Fibroblast of lung (primary cell): ENCODE measurements around the gene SCGB1C1. TPM values are rescaled to one million over a fixed set of nuclear protein-coding genes. Genes with fewer than 3 reads are reported as not detected.

Experiments
- DNase-seq, 2 donors: peaks; one replicate each; pipeline versions ENCODE4 v3.0.0 to v3.0.0-alpha.2; 2010; ENCODE audit warnings: low read depth in 2 of 2
- H2AFZ ChIP-seq: 2 replicates; pipeline ENCODE4 v1.5.1; 2012; ENCODE audit warnings: low read length, control low read depth, inconsistent platforms
- H3K27ac ChIP-seq: 2 replicates; pipeline ENCODE4 v1.5.1; 2011; ENCODE audit warnings: low read length, control low read depth; ENCODE audit not compliant: insufficient read depth
- H3K27me3 ChIP-seq: 2 replicates; pipeline ENCODE4 v1.5.1; 2011; ENCODE audit warnings: mild to moderate bottlenecking, low read length; ENCODE audit not compliant: control insufficient read depth, insufficient read depth
- H3K36me3 ChIP-seq: 2 replicates; pipeline ENCODE4 v1.5.1; 2011; ENCODE audit warnings: low read length; ENCODE audit not compliant: control insufficient read depth, insufficient read depth
- H3K4me1 ChIP-seq: 2 replicates; pipeline ENCODE4 v1.5.1; 2011; ENCODE audit warnings: low read length; ENCODE audit not compliant: control insufficient read depth, insufficient read depth; ENCODE audit errors: extremely low read depth
- H3K4me2 ChIP-seq: 2 replicates; pipeline ENCODE4 v1.5.1; 2011; ENCODE audit warnings: low read length, control low read depth; ENCODE audit not compliant: insufficient read depth; ENCODE audit errors: extremely low read depth
- H3K4me3 ChIP-seq, 4 experiments: fragments of 200-600 bp in 1 of 4; sonication (generic) in 1 of 4; replicated peaks in 1 of 4; 2 replicates each; pipeline ENCODE4 v1.5.1; 2011 to 2016; ENCODE audit warnings: low read length in 4 of 4, low read depth in 3 of 4, mild to moderate bottlenecking in 3 of 4, control low read depth in 2 of 4, inconsistent platforms in 1 of 4, mixed read lengths in 1 of 4; ENCODE audit not compliant: insufficient read depth in 1 of 4; ENCODE audit errors: control extremely low read depth in 1 of 4
- H3K79me2 ChIP-seq: 2 replicates; pipeline ENCODE4 v1.5.1; 2012; ENCODE audit warnings: mild to moderate bottlenecking, low read length, inconsistent platforms; ENCODE audit not compliant: control insufficient read depth, insufficient read depth
- H3K9ac ChIP-seq: 2 replicates; pipeline ENCODE4 v1.5.1; 2011; ENCODE audit warnings: mild to moderate bottlenecking, low read length, control low read depth; ENCODE audit not compliant: insufficient read depth
- H3K9me3 ChIP-seq: 2 replicates; pipeline ENCODE4 v1.5.1; 2012; ENCODE audit warnings: low read depth, low read length; ENCODE audit not compliant: control insufficient read depth, insufficient read depth
- H4K20me1 ChIP-seq: 2 replicates; pipeline ENCODE4 v1.5.1; 2011; ENCODE audit warnings: low read length; ENCODE audit not compliant: control insufficient read depth, insufficient read depth; ENCODE audit errors: extremely low read depth
- EZH2 ChIP-seq: IDR thresholded peaks from 2 replicates; pipeline ENCODE4 v1.5.1; 2012; ENCODE audit warnings: low read length, control low read depth, mild to moderate bottlenecking; ENCODE audit errors: missing control alignments
- polyA plus RNA-seq, 2 donors: library from polyadenylated mRNA; depleted of rRNA in 1 of 2; stranded (reverse) in 1 of 2; unstranded in 1 of 2; fragments of >200 nt; gene quantifications; 2 replicates each; pipeline ENCODE4 v1.2.1, GENCODE V29; 2011 to 2012; ENCODE audit warnings: missing spikeins in 1 of 2
- total RNA-seq: library from RNA; depleted of rRNA; stranded (reverse); fragments of >200 nt; gene quantifications from 2 replicates; pipeline ENCODE4 v1.2.1, GENCODE V29; 2014
- TF ChIP-seq, protein P1 (sequence below), 2 donors: IDR thresholded peaks in 1 of 2; conservative IDR thresholded peaks in 1 of 2; 1 replicate in 1 of 2; 2 replicates in 1 of 2; pipeline ENCODE4 v1.5.1; 2011 to 2012; ENCODE audit warnings: low read length in 2 of 2, control low read depth in 1 of 2, inconsistent platforms in 1 of 2, low read depth in 1 of 2, mild to moderate bottlenecking in 1 of 2

Gene SCGB1C1
- total and polyA plus RNA-seq, 2 donors (not counting 1 experiment from before 2014, with no cell fraction given): not detected

DNA sequence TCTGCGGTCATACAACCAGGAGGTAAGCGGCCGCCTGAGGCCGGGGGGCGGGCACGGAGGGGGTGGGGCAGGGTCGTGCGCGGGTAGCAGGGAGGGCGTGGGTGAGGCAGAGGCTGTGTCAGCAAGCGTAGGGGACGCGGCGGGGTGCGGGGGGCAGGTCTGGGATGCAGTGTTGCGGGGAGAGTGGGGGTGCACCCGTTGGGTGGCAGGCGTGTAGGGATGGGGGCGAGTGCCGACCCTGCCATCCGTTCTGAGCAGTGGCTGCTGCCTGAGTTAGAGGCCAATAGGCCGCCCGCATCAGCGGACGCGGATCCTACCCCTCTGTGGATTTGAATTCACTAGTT is 16.0 kb downstream of the SCGB1C1 start:
- DNase-seq: no peak
- Histone ChIP-seq H3K4me1 (peaks cover 25% of the 10 kb centered on the region), H3K27me3 (no peaks in the 10 kb centered on the region), H4K20me1 (no peaks in the 10 kb centered on the region), H3K36me3 (peaks cover 42% of the 10 kb centered on the region), H3K4me2 (peak overlapping the region; percentile 98), H3K79me2 (peaks cover 72% of the 10 kb centered on the region), H2AFZ (no peak overlapping the region), H3K4me3 (peak overlapping the region; percentile 71 to 96 (median 74)), H3K9ac (peak overlapping the region; percentile 97), H3K9me3 (no peaks in the 10 kb centered on the region), H3K27ac (peak overlapping the region; percentile 96)
- TF ChIP-seq, protein P1, sequence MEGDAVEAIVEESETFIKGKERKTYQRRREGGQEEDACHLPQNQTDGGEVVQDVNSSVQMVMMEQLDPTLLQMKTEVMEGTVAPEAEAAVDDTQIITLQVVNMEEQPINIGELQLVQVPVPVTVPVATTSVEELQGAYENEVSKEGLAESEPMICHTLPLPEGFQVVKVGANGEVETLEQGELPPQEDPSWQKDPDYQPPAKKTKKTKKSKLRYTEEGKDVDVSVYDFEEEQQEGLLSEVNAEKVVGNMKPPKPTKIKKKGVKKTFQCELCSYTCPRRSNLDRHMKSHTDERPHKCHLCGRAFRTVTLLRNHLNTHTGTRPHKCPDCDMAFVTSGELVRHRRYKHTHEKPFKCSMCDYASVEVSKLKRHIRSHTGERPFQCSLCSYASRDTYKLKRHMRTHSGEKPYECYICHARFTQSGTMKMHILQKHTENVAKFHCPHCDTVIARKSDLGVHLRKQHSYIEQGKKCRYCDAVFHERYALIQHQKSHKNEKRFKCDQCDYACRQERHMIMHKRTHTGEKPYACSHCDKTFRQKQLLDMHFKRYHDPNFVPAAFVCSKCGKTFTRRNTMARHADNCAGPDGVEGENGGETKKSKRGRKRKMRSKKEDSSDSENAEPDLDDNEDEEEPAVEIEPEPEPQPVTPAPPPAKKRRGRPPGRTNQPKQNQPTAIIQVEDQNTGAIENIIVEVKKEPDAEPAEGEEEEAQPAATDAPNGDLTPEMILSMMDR (conservative IDR thresholded peaks at IDR 0.05 in 1 of 2, IDR thresholded peaks at IDR 0.05 in 1 of 2; ENCODE audit: low read depth in 1 of 2, low read length in 2 of 2): no peak
- no peak for TF ChIP-seq EZH2

DNA sequence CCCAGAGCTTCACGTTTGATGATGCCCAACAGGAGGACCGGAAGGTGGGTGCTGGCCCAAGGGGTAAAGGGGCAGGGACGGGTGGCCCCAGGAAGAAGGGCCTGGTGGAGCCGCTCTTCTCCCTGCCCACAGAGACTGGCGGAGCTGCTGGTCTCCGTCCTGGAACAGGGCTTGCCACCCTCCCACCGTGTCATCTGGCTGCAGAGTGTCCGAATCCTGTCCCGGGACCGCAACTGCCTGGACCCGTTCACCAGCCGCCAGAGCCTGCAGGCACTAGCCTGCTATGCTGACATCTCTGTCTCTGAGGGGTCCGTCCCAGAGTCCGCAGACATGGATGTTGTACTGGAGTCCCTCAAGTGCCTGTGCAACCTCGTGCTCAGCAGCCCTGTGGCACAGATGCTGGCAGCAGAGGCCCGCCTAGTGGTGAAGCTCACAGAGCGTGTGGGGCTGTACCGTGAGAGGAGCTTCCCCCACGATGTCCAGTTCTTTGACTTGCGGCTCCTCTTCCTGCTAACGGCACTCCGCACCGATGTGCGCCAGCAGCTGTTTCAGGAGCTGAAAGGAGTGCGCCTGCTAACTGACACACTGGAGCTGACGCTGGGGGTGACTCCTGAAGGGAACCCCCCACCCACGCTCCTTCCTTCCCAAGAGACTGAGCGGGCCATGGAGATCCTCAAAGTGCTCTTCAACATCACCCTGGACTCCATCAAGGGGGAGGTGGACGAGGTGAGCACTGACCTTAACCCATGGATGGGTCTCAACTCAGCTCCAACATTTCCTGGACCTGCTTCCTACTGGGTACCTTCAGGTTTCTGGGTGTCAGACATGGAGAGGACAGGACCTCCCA is 16.6 kb downstream of the SCGB1C1 start:
- peak overlapping the region; percentile 96 for H3K27ac ChIP-seq
- peak in 1 of 2 donors; percentile 25 for DNase-seq
- no peaks in the 10 kb centered on the region for H3K9me3 ChIP-seq
- no peaks in the 10 kb centered on the region for H3K27me3 ChIP-seq
- TF ChIP-seq EZH2: no peak
- TF ChIP-seq, protein P1 (conservative IDR thresholded peaks at IDR 0.05 in 1 of 2, IDR thresholded peaks at IDR 0.05 in 1 of 2; ENCODE audit: low read depth in 1 of 2, low read length in 2 of 2): no peak
- peak overlapping the region; percentile 71 to 96 (median 74) for H3K4me3 ChIP-seq
- H3K9ac ChIP-seq: peak overlapping the region; percentile 97
- peaks cover 25% of the 10 kb centered on the region for H3K4me1 ChIP-seq
- peaks cover 42% of the 10 kb centered on the region for H3K36me3 ChIP-seq
- H3K79me2 ChIP-seq: peaks cover 66% of the 10 kb centered on the region
- peak overlapping the region; percentile 98 for H3K4me2 ChIP-seq
- no peaks in the 10 kb centered on the region for H4K20me1 ChIP-seq
- H2AFZ ChIP-seq: no peak overlapping the region

DNA sequence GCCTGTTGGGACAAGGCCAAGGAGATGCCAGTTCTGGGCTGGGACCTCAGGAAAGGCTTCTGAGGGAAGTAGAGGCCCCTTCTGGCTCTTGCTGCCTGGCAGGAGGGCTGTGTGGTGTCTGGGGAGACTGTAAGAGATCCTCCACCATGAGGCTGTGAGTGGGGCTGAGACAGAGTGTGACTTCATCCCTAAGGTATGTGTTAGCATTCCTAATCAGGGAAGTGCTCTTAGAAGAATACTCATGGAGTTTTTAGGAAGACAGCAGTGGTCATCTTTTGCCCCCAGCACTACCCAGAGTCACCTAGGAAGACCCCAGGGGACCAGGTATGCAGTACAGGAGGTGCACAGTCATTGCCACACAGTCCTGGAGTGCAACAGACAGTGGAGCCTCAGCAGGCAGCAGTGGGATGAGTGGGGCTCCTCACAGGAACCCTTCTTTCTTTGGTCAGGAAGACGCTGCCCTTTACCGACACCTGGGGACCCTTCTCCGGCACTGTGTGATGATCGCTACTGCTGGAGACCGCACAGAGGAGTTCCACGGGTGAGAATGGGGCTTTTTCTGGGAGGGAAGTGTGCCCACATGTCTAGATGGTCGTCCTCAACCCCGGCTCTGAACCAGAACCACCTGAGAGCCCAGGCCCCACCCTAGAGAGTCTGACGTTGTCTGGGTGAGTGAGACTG is 17.4 kb downstream of the SCGB1C1 start:
- H2AFZ ChIP-seq: no peak overlapping the region
- peak overlapping the region; percentile 97 for H3K9ac ChIP-seq
- DNase-seq: peak; percentile 40 to 85
- H3K9me3 ChIP-seq: no peaks in the 10 kb centered on the region
- peak overlapping the region; percentile 96 for H3K27ac ChIP-seq
- peak overlapping the region; percentile 98 for H3K4me2 ChIP-seq
- H4K20me1 ChIP-seq: no peaks in the 10 kb centered on the region
- H3K27me3 ChIP-seq: no peaks in the 10 kb centered on the region
- H3K4me3 ChIP-seq: peak overlapping the region; percentile 71 to 96 (median 74)
- H3K36me3 ChIP-seq: peaks cover 42% of the 10 kb centered on the region
- H3K4me1 ChIP-seq: peaks cover 25% of the 10 kb centered on the region
- peaks cover 59% of the 10 kb centered on the region for H3K79me2 ChIP-seq
- TF ChIP-seq, protein P1 (conservative IDR thresholded peaks at IDR 0.05 in 1 of 2, IDR thresholded peaks at IDR 0.05 in 1 of 2; ENCODE audit: low read depth in 1 of 2, low read length in 2 of 2): no peak
